Smooth muscle cell (in vitro differentiated cells): ENCODE results near the gene MND1. TPM values are rescaled to one million over a fixed set of nuclear protein-coding genes. Genes with fewer than 3 reads are reported as not detected.

Source experiments
- DNase-seq: peaks from one replicate; lab custom pipeline; 2025; ENCODE audit not compliant: unreplicated experiment; lab: John Stamatoyannopoulos, UW
- H2AFZ ChIP-seq: fragments of 200-600 bp; sonication (generic); 2 replicates; pipeline ENCODE4 v1.6.0; 2016; ENCODE audit warnings: antibody characterized with exemption, low read depth, mild to moderate bottlenecking
- H3F3A ChIP-seq: fragments of 200-600 bp; sonication (generic); 2 replicates; pipeline ENCODE4 v1.6.0; 2017; ENCODE audit warnings: antibody characterized with exemption, low read depth
- H3K27ac ChIP-seq: fragments of 200-600 bp; sonication (generic); 2 replicates; pipeline ENCODE4 v1.5.1; 2016; ENCODE audit warnings: low read depth, mild to moderate bottlenecking
- H3K27me3 ChIP-seq: fragments of 200-600 bp; sonication (generic); 2 replicates; pipeline ENCODE4 v1.6.1; 2016; ENCODE audit warnings: low read depth, mild to moderate bottlenecking
- H3K36me3 ChIP-seq: fragments of 200-600 bp; sonication (generic); 2 replicates; pipeline ENCODE4 v1.5.1; 2016; ENCODE audit warnings: low read depth
- H3K4me1 ChIP-seq: fragments of 200-600 bp; sonication (generic); 2 replicates; pipeline ENCODE4 v1.5.1; 2016; ENCODE audit warnings: low read depth
- H3K4me2 ChIP-seq: fragments of 200-600 bp; sonication (generic); 2 replicates; pipeline ENCODE4 v1.6.0; 2016; ENCODE audit warnings: mild to moderate bottlenecking
- H3K4me3 ChIP-seq: fragments of 200-600 bp; sonication (generic); 2 replicates; pipeline ENCODE4 v1.5.1; 2016; ENCODE audit warnings: mild to moderate bottlenecking
- H3K79me2 ChIP-seq: fragments of 200-600 bp; sonication (generic); 2 replicates; pipeline ENCODE4 v1.6.0; 2016; ENCODE audit warnings: low read depth, mild to moderate bottlenecking
- H3K9ac ChIP-seq: fragments of 200-600 bp; sonication (generic); 2 replicates; pipeline ENCODE4 v1.6.0; 2016; ENCODE audit warnings: low read depth
- H3K9me3 ChIP-seq: fragments of 200-600 bp; sonication (generic); replicated peaks from 2 replicates; pipeline ENCODE4 v1.5.1; 2016; ENCODE audit warnings: low read depth
- H4K20me1 ChIP-seq: fragments of 200-600 bp; sonication (generic); 2 replicates; pipeline ENCODE4 v1.6.0; 2016; ENCODE audit warnings: low read depth
- CTCF ChIP-seq: fragments of 200-600 bp; sonication (generic); IDR thresholded peaks from 2 replicates; pipeline ENCODE4 v1.5.1; 2017; ENCODE audit warnings: borderline replicate concordance, mild to moderate bottlenecking, antibody characterized with exemption; ENCODE audit not compliant: insufficient read depth, poor library complexity, severe bottlenecking
- WGBS: methylation state at CpG from one replicate; pipeline ENCODE4 v1.1.7; 2016; ENCODE audit warnings: low lambda C conversion rate; 5-methylcytosine and 5-hydroxymethylcytosine counted together
- polyA plus RNA-seq: library from polyadenylated mRNA; unstranded; fragments of >200 nt; fragmentation: Nextera tagmentation; extraction: Ambion mirVana; gene quantifications from 2 replicates; pipeline ENCODE4 v1.2.1, GENCODE V29; 2016
- total RNA-seq: library from RNA; depleted of rRNA; stranded (reverse); fragments of >200 nt; gene quantifications from 2 replicates; pipeline ENCODE4 v1.2.3, GENCODE V29; 2014

Gene MND1
- total and polyA plus RNA-seq, 2 experiments from 2014 or later: 1.7 to 3.1 TPM

GRCh38 chr4:153364061-153364460 is 19.6 kb downstream of the MND1 start:
- WGBS: 97% methylated on average over 4 of the region's 4 CpGs
- Histone ChIP-seq H3K9ac (no peak overlapping the region), H3K4me2 (no peak overlapping the region), H3K27ac (no peak overlapping the region), H3K9me3 (no peaks in the 10 kb centered on the region), H4K20me1 (no peaks in the 10 kb centered on the region), H3K79me2 (no peaks in the 10 kb centered on the region), H3F3A (no peaks in the 10 kb centered on the region), H3K36me3 (no peaks in the 10 kb centered on the region), H2AFZ (no peak overlapping the region), H3K27me3 (no peaks in the 10 kb centered on the region), H3K4me3 (no peak overlapping the region), H3K4me1 (no peaks in the 10 kb centered on the region)
- no peak for TF ChIP-seq CTCF
- DNase-seq: no peak

GRCh38 chr4:153365003-153365402 is 20.5 kb downstream of the MND1 start:
- H3K27ac ChIP-seq: no peak overlapping the region
- no peak for TF ChIP-seq CTCF
- no peaks in the 10 kb centered on the region for H3K27me3 ChIP-seq
- H3K4me3 ChIP-seq: no peak overlapping the region
- WGBS: 98% methylated on average over 2 of the region's 2 CpGs
- no peak for DNase-seq
- no peaks in the 10 kb centered on the region for H3K36me3 ChIP-seq
- H3K4me2 ChIP-seq: no peak overlapping the region
- no peak overlapping the region for H2AFZ ChIP-seq
- no peaks in the 10 kb centered on the region for H3K4me1 ChIP-seq
- no peaks in the 10 kb centered on the region for H3K9me3 ChIP-seq
- no peaks in the 10 kb centered on the region for H3K79me2 ChIP-seq
- H4K20me1 ChIP-seq: no peaks in the 10 kb centered on the region
- no peak overlapping the region for H3K9ac ChIP-seq
- H3F3A ChIP-seq: no peaks in the 10 kb centered on the region

GRCh38 chr4:153366486-153366885 is 22.0 kb downstream of the MND1 start:
- Histone ChIP-seq H3K27ac (no peak overlapping the region), H3K27me3 (no peaks in the 10 kb centered on the region), H3K9me3 (no peaks in the 10 kb centered on the region), H3K9ac (no peak overlapping the region), H3K79me2 (no peaks in the 10 kb centered on the region), H3K4me3 (no peak overlapping the region), H3K4me1 (no peaks in the 10 kb centered on the region), H3K36me3 (no peaks in the 10 kb centered on the region), H2AFZ (no peak overlapping the region), H3K4me2 (no peak overlapping the region), H3F3A (no peaks in the 10 kb centered on the region), H4K20me1 (no peaks in the 10 kb centered on the region)
- no peak for DNase-seq
- no peak for TF ChIP-seq CTCF
- WGBS: 94% methylated on average over 1 of the region's 1 CpG

- Histone ChIP-seq H3K36me3 (no peaks in the 10 kb centered on the region), H3K4me3 (no peak overlapping the region), H3K9ac (no peak overlapping the region), H2AFZ (no peak overlapping the region), H4K20me1 (no peaks in the 10 kb centered on the region), H3K27me3 (no peaks in the 10 kb centered on the region), H3K27ac (no peak overlapping the region), H3K79me2 (no peaks in the 10 kb centered on the region), H3K4me2 (no peak overlapping the region), H3K9me3 (no peaks in the 10 kb centered on the region), H3F3A (no peaks in the 10 kb centered on the region), H3K4me1 (no peaks in the 10 kb centered on the region)
- DNase-seq: no peak
- 100% methylated on average over 1 of the region's 1 CpG for WGBS
- no peak for TF ChIP-seq CTCF
Measured at GRCh38 chr4:153367092-153367491, 22.6 kb downstream of the MND1 start.
